Measurements from ENCODE around the gene MTNR1A.
"Not testable (repeated sequence)": the region's sequence is repeated elsewhere in the genome, so short reads cannot be mapped to it uniquely, and the experiment has no call there.

MTNR1A gene

DNA sequence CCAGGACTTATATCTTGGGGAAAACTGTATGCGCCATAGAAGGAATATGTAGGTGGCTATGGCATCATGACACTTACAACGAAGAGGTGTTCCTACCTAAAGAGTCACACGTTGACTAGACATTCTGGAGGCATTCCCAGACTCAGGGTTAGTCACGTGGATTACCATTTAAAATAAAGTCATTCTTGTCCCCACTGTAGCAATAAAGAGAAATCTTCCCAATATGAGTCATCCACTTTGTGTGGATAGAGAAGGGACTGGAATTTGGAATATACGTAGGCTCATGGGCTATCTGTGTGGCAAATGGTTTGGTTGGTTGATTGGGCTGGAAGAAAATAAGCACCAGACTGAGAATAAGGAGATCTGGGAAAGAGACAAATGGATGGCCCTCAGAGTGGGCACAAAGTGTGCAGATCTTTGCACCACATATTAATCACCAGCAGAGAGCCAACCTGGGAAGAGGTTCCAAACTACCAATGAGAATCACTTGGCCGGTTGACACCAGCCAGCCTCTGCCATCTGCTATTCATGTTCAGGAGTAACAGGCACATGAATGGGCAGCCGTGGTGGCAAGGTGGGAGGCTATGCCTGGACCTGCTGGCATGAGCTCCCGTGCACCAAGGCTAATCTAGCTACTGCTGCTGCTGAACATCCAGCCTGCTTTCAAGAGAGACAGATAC is 41.0 kb downstream of the MTNR1A start:
- DNase-seq (ENCODE audit: extremely low read depth, low read depth) = no peak
- TF ChIP-seq, protein P1, sequence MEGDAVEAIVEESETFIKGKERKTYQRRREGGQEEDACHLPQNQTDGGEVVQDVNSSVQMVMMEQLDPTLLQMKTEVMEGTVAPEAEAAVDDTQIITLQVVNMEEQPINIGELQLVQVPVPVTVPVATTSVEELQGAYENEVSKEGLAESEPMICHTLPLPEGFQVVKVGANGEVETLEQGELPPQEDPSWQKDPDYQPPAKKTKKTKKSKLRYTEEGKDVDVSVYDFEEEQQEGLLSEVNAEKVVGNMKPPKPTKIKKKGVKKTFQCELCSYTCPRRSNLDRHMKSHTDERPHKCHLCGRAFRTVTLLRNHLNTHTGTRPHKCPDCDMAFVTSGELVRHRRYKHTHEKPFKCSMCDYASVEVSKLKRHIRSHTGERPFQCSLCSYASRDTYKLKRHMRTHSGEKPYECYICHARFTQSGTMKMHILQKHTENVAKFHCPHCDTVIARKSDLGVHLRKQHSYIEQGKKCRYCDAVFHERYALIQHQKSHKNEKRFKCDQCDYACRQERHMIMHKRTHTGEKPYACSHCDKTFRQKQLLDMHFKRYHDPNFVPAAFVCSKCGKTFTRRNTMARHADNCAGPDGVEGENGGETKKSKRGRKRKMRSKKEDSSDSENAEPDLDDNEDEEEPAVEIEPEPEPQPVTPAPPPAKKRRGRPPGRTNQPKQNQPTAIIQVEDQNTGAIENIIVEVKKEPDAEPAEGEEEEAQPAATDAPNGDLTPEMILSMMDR (IDR thresholded peaks at IDR 0.05; ENCODE audit: low read depth, low read length) = no peak

DNA sequence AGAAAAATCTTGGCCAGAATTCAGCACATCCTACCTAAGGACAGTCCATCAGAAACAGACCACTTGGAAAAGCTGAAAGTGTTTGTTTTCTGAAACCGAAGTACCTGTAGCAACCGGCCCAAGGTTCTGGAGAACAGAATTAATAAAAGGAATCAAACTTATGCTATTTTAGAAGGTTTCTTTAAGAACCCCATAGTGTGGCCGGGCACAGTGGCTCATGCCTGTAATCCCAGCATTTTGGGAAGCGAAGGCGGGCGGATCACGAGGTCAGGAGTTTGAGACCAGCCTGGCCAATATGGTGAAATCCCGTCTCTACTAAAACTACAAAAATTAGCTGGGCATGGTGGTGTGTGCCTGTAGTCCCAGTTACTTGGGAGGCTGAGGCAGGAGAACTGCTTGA is 50.6 kb downstream of the MTNR1A start:
- DNase-seq (ENCODE audit: extremely low read depth, low read depth) = not testable (repeated sequence)

DNA sequence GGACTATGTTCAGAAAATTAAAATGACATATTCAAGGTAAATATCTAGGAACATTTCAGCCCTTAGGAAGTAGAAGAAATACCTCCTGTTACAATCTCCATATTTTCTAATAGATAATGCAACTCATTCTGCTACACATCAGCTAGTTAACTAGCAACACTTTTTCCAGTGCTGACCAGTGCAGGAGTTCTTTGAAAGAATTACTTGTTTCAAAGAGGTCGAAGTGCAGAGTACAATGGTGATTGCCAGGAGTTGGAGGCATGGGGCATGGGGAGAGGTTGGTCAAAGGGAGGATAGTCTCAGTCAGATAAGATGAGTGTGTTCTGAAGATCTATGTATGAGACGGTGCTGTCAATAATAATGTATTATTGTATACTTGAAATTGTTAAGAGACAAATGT is 53.1 kb downstream of the MTNR1A start:
- TF ChIP-seq, protein P1 (IDR thresholded peaks at IDR 0.05; ENCODE audit: low read depth, low read length) = no peak
- DNase-seq (ENCODE audit: extremely low read depth, low read depth) = no peak

DNA sequence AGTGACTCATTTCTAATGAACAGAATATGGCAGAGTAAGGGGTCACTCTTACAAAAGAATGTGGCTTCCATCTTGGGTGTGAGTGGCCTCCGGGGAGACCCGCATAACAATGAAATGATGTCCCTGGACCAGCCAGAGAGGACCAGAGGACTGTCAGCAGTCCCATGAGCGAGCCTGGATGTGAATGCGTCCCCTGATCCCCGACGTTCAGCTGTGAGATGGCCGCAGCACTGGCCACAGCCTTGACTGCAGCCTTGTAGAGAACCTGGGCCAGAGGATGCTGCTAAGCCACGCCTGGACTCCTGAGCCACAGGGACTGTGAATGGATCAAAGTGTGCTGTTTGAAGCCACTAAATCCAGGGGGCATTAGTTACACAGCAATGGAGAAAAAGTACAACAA is 53.8 kb downstream of the MTNR1A start:
- TF ChIP-seq, protein P1 (IDR thresholded peaks at IDR 0.05; ENCODE audit: low read depth, low read length) = no peak
- no peak for DNase-seq (ENCODE audit: extremely low read depth, low read depth)

DNA sequence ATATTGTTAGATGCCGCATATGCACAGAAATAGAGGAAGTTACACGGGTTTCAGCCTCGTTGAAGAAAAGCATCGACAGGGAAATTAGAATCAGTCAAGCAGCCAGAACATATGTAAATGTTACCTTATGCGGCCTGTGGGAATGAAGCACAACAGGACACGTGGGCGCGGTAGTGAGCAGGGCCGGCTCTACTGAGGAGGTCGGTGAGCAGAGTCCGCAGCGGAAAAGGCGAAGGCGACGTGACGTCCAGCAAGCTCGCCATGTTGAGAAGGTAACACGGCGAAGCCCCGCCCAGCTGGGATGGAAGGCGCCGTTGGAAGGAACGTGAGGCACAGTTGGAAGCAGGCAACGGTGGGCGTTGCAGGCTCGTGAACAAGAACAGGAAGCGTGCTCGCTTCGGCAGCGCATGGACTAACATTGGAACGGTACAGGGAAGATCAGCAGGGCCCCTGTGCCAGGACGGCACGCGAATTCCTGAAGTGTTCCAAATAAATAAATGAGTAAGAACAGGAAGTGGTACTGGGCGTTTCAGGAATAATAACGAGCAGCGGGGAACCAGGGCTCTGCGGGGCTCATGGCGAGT is 54.6 kb downstream of the MTNR1A start:
- DNase-seq (ENCODE audit: extremely low read depth, low read depth) = no peak
- TF ChIP-seq, protein P1 (IDR thresholded peaks at IDR 0.05; ENCODE audit: low read depth, low read length) = no peak

DNA sequence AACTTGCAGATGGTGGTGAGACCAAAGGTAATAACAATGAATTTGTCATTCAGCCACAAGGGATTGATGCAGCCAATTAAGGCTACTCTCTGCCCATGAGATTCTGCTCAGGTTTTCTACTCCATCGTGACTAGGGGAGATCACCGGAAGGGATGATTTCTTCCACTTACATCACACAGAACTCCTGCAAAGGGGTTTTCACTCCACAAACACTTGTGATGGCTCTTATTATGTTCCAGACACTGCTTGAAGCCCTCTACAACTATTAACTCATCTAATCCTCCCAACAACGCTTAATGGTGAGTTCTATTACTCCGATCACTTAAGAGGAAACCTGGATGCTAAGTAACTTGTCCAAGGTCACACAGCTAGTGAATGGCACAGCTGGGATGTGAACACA is 55.9 kb downstream of the MTNR1A start:
- DNase-seq (ENCODE audit: extremely low read depth, low read depth) = no peak
- TF ChIP-seq, protein P1 (IDR thresholded peaks at IDR 0.05; ENCODE audit: low read depth, low read length) = no peak

DNA sequence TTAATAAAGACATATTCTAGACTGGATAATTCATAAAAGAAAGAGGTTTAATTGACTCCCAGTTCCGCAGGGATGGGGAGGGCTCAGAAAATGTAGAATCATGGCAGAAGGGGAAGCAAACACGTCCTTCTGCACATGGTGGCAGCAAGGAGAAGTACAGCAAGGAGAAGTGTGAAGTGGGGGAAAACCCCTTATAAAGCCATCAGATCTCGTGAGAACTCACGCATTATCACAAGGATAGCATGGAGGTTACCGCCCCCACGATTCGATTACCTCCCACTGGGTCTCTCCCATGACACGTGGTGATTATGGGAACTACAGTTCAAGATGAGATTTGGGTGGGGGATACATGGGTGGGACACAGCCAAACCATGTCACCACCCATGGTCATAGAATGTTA is 58.3 kb downstream of the MTNR1A start:
- TF ChIP-seq, protein P1 (IDR thresholded peaks at IDR 0.05; ENCODE audit: low read depth, low read length) = no peak
- DNase-seq (ENCODE audit: extremely low read depth, low read depth) = no peak

DNA sequence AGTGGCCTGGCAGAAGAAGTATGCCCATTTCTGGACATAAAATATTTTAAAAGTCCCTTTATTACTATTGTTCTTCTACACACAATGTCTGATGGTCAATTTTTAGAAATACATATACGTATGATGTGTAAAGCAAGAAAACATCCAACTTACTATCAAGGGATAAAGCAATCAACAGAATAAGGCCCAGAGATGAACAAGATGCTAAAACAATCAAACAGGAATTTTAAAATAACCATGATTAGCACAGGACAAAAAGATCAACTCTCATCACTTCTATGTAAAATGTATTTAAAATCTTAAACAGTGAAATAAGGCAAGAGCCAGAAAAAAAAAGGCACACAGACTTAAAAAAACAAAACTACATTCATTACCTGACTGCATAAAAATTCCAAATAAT is 60.9 kb downstream of the MTNR1A start:
- no peak for DNase-seq (ENCODE audit: extremely low read depth, low read depth)
- TF ChIP-seq, protein P1 (IDR thresholded peaks at IDR 0.05; ENCODE audit: low read depth, low read length) = no peak
